GM21528 (cell line): ENCODE data around the gene OSBPL8.

Experiments
- ATAC-seq: cut with Tn5 transposase; IDR thresholded peaks from one replicate; pipeline ENCODE4 v1.9.1; 2021; ENCODE audit warnings: mild to moderate bottlenecking, moderate library complexity; ENCODE audit not compliant: unreplicated experiment, low FRiP score

Gene OSBPL8

DNA sequence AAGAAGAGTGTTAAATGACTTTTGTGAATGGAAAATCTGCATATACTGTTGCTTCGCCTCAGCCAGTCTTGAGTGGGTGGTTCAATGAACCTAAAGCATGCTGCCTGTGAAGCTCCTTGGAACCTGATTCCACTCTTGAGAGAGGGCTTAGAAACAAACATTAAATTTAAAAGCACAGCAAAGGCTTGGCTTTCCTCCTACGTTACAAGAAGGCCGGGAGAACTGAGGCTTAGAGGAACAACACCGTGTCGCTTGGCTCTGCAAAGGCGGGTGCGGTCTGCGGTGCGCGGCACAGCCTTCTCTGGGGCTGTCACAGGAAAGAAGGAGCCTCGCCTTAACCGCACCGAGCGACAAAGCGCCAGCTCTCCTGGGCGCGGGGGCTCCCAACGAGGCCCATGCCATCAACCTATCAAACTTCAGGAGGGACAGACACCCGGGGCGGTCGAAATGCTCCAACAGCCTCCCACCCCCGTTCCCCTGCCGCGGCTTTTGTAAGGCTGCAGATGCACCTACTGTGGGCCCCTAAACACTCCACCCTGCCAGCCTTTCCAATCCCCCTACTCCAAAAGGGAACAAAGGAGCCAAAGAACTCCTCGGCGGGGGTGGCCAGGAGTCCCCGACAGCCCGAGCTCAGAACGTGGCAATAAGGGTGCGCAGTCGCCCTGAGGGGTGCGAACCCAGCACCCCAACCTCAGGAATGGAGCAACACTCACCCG, 729 bp downstream of the OSBPL8 start:
- ATAC-seq, result peak; percentile 64

DNA sequence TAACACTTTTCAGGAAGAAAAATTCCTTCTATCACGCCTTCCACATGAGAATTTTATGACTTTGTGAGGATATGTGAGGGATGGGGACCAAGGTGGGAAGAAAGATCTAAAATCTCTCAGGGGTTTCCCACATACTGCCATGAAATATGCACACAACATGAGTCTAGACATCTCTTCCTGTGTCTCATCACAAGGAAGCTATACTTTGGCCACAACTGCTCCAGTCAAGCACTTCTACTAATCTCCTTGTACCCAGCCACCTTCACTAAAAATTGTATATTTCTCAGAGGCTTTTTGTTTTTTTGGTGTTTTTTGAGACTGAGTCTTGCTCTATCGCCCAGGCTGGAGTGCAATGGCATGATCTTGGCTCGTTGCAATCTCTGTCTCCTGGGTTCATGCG, 3.2 kb downstream of the OSBPL8 start:
- ATAC-seq, result no peak

DNA sequence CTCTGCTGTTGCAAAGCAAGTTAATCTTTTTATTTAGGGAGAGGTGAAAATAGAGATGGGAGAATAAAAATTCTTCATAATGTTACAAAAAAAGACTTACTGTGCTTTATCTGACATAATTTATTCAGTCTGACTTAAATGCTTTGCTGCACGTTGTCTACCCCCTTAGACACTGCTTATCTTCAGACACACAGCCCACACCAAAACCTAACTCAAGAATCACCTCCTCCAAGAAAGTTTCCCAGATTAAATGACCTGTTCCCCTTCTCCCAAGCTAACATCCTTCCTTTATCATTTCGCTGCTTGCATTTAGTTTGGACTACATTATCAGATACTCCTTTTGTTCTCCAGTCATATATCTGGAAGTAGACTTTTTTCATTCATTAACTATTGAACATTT, 3.8 kb downstream of the OSBPL8 start:
- ATAC-seq, result no peak

DNA sequence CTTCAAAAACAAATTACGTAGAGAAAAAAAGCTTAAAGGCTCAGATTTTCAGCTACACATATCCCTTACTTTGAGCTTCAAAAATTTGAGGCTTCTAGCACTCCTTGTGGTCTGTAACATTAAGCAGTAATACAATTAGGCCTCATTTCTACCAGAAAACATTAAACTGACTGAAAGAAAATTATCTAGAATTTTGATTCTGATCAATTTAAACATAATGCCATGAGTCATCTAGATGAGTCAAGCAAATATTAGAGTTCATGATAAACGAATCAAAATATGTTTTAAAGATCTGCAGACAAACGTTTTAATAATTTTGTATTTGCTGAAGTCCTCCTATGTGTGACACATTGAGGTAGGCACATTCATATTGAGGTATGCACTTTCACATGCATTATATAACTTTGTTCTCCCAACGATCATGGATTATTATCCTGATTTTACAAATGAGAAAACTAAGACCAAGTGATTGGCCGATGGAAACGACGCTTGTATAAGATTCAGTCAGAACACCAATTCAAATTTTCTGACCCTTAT, 4.3 kb downstream of the OSBPL8 start:
- ATAC-seq, result no peak

DNA sequence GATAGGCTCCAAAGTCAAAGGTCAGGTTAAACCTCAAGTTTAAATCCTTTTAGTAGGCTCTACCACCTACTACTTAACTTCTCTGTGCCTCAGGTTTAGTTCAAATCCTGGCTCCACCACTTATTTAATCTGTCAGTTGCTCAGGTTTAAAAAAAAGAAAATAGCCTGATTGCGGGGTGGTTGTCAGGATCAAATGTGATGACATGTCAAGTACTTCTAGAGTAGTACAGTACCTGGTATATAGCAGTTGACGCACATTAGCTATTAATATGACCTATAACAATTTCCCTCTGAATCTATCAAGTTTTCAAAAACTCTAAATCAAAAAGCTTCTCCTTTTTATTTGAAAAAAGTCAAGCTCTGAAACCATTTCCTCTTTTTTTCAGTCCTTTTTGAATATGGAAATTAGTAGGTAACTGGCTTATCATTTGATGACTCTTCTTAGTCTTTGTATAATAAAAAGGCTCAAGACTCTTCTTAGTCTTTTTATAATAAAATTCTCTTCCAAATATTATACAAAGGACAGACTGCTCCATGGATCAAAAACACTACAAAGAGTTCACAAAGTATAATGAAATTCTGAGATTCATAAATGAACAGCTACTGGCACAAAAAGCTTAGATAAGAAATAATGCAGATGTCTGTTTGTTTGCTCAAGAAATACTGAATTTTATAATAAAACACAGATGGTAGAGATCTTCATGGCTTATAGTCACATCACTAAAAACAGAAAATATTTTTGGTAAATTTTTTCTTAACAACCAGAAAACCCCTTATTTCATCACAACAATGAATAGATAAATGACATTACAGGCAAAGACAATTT, 5.0 kb downstream of the OSBPL8 start:
- no peak for ATAC-seq

DNA sequence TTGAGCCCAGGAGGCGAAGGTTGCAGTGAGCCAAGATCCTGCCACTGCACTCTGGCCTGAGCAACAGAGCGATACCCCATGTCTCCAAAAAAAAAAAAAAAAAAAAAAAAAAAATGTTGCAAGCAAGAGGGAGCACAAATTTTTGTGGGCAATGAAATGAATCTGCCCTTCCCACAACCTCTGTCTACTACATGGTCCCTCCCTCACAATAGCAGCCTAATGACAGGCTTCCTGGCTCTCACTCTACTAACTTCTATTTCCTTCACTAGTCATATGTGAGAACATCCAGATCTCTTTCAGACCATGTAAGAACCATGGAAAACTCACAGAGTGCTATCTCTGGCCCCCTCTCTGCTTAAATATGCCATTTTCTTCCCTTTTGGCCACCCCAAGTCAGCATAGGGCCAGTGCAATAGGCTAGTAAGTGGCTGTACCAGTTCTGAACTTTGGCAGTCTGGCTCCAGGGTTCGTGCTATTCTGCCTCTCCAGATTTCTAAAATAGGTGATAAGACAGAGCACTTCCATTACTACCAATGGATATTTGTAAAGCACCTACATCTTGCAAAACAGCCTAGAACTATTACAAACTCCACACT, 7.1 kb downstream of the OSBPL8 start:
- no peak for ATAC-seq

DNA sequence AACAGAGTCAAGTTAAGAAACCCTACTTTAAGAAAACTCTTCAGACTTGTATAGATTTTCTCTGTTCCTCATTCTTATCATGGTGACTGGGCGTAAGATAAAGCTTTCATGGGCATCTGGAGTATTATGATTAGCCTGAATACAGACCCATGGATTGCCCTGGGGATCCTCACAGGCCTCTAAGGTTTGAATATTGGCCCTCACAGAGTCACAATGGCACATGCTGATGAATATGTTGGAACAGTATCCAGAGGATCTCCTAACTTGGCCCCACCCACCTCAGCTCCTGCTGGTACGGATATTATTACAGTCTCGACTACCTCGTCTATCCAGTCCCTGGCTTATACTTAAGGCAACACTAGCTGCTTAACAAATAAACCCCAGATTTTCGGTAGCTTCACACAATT, 8.1 kb downstream of the OSBPL8 start:
- ATAC-seq, result no peak

DNA sequence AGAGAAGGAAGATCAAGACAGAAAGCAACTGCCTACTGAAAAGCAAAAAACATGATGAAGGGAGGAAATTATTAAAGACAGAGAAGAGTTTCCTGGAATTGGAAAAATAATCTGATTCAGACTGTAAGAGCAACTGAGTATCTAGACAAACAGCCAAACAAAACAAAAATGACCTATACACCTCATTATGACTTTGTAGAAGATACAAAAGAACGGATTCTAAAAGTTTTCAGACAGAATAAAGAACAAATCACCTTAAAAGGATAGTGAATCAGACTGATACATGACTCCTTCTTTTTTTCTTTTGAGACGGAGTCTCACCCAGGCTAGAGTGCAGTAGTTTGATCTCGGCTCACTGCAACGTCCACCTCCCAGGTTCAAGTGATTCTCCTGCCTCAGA, 10.4 kb downstream of the OSBPL8 start:
- no peak for ATAC-seq

DNA sequence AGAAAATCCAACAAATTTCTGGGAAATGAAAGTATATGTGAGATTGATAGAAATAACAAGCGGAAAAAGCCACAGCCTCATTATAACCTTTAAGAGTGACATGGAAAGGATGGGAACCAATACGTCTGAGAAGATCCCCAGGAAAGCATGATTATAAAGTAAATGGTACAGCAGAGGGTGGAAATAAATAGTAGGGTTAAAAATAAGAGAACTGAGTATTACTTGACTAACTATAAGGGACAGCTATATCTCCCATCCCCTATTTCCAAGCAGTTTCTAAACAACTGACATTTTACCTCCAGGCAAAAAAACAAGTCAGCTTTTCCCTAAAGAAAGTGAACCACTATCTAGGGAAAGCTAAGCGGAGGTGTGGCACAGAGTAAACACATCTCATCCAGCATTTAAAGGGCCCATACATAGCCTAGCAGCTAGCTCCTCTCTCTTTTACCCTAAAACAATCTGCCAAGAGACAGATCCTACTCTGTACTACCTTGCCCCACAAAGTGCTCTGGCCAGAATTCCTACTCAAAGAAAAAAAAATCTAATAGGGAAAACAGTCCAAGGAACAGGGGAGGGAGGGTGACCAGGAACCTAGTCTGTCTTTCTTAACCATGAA, 11.2 kb downstream of the OSBPL8 start:
- no peak for ATAC-seq

DNA sequence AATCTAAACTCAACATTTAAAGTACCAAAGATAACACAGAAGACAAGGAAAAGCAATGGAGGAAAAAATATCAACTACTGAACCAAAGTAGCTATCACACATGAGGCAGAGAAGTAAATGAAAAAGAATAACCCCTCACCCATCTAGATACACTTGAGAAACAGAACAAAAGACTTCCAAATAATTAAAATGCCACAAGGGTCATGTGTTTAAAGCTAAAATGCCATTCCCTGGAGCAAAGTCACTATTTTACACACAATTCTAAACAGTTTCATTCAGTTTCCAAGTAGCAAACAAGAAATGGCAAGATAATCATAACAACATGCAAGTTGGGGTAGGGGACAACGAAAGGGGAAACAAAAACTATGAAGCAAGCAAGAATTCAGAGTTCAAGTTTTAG, 12.0 kb downstream of the OSBPL8 start:
- no peak for ATAC-seq

DNA sequence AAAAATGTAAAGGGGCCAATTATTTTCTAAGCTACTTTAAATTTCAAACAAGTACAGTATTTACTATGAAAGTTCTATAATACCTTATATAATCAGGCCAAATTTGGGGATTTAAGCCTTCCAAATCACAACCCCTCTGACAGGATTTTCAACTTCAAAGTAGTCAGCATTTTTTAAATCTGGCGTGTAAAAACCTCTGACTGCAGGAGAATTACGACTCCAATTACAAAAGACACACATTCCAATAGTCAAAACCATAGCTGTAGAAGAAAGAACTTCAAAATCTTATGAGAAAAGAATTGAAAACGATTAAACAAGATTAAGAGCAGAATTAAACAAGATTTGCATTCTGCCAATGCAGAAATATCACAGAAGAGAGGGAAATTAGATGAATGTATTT, 12.7 kb downstream of the OSBPL8 start:
- no peak for ATAC-seq

DNA sequence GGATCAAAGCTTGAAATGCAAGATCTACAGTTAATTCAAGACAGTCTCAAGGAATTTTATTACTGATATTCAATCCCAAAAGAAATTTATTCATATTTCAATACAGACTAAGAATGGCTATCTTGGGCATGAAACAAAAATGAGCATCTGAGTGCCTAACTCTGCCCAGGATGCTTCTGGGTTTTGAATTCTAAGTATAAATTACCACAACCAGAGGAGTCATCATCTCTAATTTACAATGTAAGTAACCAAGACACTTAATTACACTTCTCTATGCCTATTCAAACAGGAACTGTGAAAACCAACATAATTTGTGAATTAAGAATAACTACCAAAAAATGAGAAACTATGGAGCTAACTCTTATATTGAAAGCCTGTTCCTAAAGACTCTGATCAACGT, 14.1 kb downstream of the OSBPL8 start:
- no peak for ATAC-seq

DNA sequence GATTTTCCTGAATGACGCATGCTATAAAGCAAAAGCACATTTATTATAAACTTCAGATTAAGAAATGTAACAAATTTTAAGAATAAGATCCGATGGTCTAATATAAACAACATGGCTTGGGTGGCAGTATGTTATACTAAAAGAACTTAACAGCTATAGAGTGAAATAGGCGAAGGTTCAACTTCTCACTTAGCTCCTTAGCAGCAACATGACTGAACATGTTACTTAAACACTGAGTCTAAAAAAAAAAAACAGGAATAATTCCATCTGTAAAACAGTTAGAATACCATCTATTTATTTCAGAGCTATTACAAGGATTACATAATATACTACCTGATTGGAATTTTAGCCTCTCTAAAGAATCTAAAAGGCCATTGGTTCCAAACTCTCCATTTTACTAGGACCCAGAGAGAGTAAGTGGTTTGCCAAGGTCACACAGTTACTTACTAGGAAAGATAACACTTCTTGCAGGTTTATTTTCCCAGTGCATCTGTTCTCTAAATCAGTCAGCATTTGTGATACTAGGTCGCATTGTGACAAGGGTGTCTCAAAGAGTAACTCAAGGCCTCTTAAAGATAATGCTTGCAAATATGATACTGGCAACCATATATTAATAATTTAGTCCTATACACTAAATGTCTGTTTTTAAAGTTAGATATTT, 14.8 kb downstream of the OSBPL8 start:
- ATAC-seq, result no peak

DNA sequence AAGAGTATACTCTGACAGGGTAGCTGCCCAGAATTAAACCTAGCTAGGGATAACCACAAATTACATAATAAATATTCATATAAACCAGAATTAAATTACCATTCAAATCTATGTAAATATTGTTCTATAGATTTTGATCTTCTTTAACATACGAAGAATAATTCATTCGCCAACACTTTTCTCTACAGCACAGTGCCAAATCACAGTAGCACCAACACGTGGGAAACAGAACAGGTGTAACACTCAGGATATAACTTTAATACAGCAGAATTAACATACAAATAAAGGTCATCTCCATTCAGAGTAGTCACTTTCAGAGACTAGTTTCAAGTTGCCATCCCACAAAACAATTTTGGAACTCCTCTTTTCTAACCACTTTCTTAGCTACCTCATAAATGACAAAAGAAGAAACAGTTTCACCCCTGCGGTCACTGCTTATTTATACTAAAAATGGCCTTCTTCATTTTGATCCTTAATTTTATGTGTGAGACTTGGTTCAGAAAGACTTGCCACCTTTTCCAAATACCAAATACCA, 15.7 kb downstream of the OSBPL8 start:
- ATAC-seq, result no peak

DNA sequence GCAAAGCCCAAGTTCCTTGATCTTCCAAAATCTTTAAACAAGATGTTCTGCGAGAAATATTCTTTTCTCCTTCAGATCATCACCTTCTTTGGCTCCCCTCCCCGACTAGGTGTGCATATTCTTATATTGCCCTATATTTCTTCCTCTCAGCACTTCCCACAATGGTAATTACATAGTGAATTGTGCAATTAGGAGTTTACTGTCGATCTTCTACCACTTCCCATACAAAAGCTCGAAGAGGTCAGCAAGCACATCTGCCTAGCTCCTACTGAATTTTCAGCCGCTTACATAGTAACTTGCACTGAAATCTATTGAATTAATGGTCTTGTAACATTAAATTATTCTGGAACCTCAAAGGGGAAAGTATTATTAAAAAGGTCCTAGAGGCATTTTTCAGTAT, 16.7 kb downstream of the OSBPL8 start:
- ATAC-seq, result no peak

DNA sequence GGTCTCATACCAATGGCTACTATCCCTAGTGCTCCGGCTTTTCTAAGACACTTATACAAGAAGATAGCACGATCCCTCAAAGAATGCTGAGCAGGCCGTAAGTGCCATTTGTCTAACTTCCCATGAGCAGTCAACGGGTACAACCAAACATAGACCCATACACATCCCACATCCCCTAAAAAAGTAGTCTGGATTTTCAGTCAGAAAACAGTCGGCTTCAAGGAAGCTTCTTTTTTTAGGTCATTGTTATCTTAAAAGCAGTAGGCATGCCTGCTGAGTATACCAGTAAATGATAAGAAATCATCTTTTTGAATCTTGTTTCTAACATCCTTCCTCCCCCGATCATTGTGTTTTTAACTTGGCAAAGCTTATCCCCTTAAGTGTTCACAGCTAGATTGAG, 19.8 kb downstream of the OSBPL8 start:
- no peak for ATAC-seq

DNA sequence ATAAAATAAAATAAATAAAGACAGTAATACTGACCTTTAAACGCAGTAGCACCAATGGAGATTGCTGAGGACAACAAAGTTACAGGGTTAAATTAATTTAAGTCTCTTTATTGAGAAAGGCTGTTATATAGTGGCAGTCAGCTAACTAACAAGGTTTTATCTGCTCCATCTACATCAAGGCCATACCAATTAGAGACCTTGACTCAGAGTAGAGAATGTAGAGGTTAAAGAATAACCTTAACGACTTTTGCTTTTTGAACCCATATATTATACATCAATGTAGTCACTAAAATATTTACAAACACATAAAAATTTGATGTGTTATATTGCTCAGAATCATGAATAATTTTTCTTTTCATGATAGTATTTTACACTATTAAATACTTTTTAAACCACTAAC, 21.6 kb downstream of the OSBPL8 start:
- no peak for ATAC-seq

DNA sequence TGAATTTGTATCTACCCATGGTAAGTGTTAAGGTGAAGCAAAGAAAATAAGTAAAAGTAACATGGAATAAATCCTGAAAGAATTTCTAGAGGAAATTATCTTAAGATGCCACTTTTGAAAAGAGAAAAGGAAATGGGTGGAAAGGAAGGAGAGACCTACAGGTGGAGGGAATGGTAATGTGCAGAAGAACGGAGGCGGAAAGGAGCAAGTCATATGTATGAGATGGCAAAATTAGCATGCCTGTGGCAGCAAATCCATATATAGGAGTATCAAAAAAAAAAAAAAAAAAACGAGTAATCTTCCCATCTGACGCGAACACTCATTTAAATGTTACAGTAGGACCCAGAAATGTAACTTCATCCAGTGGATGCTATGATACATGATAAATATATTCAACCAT, 23.0 kb downstream of the OSBPL8 start:
- ATAC-seq, result no peak

DNA sequence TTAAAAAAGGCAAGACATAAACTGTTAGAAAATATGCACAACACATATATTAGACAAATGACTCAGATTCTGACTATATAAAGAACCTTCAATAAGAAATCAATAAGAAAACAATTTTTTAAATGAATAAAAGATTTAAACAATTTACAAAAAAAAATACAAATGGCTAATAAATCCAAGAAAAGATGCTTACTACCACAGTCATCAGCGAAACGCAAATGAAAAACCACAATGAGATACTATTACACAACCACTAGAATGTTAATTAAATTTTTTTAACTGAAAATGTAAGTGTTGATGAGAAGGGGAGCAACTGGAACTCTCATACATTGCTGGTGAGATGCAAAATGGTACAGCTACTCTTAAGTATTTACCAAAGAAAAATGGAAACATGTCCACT, 24.4 kb downstream of the OSBPL8 start:
- no peak for ATAC-seq

DNA sequence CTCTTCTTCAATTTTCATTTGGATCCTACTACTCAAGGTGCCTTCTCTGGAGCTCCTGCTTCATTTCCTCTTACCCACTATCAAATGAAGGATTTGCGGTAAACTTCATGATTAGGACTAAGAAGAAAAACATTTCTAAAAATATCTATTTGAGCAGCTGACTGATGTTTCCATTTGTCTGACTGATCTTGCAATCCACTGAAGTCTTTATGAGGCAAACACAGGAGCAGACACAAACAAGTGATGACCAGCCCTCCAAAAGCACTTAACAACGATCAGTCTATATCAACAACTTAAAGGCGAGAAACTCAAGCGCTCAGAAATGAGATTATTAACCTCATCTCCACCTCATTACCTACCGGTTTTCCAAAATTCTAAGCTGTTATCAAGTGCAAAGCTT, 26.2 kb downstream of the OSBPL8 start:
- ATAC-seq, result no peak
